ENCODE data around the gene PRDX6.
"Not testable (repeated sequence)": the region's sequence is repeated elsewhere in the genome, so short reads cannot be mapped to it uniquely, and the experiment has no call there.

The PRDX6 gene, protein sequence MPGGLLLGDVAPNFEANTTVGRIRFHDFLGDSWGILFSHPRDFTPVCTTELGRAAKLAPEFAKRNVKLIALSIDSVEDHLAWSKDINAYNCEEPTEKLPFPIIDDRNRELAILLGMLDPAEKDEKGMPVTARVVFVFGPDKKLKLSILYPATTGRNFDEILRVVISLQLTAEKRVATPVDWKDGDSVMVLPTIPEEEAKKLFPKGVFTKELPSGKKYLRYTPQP

DNA sequence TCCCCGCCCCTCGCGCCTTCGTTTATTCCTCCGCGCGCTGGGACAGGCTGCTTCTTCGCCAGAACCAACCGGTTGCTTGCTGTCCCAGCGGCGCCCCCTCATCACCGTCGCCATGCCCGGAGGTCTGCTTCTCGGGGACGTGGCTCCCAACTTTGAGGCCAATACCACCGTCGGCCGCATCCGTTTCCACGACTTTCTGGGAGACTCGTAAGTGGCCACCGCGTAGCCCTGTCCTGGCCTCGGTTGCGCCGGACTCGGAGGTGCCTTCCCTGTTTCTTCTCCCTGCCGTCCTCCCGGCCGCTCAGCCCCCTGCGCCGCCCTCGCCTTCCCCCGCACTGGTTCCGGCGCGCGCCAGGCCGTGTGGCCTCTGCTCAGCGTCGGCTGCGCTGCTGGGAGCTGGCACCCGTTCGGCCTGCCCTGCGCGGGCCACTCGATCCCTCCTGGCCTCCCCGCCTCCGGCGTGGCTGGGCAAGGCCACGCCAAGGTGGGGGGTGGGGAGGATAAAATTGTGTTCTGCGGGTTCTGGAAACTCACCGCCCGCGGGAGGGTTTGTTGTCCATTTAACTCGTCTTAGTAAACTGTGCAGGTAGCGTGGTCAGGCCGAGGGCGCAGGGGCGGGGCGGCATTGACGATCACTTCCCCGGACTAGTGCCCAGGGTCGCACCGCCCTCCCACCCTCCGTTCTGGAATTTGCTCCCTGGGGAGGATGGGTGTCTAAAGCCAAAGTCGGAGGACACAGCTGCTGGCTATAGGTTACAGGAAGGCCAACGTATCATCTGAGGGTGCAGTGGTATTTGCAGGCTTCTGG lies at the start of gene PRDX6:
PRDX6 (plus strand) TSS at position 50 of the 808 bp plus-strand sequence; CDS start at position 113, 63 bp downstream.
- peak; percentile 88 for DNase-seq (ENCODE audit: low read depth)

DNA sequence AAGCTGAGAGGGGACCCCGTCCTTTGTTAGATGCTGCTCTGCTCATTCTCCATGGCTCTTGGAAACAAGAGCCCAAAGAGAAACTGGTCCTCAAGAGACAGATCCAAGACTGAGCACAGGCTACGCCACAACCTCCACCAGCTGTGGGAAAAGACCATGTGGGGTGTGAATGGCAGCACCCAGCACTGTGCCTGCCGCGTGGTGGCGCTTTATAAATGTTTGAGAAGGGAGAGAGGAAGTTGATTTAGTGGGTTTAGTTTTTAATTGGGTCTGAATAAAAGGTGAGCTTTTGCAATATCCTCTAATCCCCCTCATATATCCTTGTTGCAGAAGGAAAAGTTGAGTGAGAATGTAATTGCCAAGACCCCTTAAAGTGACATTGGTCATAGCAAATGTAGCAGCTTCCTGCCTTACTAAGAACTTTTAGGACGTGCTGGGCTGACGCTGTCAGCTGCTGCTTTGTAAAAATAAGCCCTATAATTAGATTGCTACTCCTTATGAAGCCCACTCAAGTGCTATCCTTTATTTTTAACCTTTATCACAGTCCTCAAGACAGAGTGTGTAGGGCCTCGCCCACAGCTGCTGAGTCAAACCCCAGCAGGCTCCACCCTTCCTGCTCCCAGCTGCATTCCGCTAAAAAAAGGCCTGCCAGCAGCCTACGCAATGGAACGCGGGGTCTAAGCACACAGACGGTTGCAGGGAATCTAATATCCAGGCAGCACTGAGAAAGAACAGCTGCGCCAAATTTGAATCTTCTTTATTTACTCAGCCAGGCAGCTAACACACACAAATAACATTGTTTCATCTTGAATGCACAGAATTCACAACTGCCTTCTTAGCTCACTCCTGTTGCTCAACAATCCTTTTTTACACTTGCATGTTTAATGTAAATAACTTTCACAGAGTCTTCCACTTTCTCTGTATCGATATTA lies 47.4 kb upstream of the PRDX6 start:
- DNase-seq (ENCODE audit: low read depth) = peak; percentile 91

DNA sequence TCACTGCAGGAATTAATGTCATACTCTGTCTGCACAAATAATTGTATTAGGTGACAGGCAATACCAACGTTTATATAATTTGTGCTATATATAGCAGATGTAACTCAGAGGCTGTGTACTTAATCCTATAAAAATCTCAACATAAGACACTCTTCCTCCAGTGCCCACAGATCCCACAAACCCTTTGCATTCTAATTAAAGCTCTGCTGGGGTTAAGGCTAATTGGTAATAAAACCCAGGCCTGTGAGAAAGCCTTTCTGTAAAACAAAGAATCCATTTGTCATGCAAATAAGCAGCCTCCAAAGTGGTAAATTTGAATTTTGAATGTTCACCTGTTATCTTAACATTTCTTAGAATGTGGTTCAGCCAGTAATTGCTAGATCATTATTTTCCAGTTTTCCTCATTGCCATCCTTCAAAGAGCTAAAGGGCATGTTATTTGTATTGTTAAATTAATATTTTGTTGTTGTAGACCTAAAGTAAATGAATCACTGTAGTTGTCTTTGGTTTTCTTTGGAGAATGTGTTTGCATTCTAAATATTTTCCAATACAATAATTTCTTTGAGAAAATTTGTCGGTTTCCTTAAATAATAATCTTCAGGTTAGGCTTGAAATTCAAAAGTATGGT lies 46.3 kb upstream of the PRDX6 start:
- DNase-seq (ENCODE audit: low read depth) = no peak

DNA sequence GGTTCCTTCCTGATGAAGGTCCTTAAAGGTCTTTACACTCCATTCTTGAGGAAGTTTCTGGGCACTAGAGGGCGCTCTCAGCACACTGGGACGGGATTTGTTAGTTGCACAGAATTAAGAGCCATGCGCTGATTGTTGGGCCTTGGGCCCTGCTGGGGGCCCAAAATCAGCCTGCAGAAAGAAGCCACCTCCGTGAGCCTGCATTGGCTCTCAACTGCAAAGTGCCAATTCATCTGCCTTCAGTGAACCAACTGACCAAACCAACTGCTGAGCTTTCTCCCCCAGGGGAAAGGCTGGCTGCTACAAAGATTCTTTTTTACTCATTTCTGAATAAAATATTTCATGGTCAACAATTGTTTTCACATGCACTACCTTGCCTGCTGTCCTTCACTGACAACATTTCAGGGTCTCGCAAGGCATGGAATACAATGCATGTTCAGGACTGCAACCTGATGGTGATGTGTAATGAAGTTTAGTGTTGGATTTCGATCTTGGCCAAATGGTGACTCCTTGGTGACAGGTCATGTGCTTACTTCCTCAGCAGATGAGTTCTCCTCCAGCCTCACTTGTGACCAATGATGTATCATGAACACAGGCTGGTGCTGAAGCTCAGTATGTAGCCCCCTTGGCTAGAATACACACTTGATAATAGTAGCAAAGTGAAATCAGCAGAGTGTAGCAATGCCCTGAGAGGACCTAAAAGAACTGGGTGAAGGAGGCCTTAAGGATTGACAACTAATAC lies 45.7 kb upstream of the PRDX6 start:
- DNase-seq (ENCODE audit: low read depth) = peak; percentile 91

DNA sequence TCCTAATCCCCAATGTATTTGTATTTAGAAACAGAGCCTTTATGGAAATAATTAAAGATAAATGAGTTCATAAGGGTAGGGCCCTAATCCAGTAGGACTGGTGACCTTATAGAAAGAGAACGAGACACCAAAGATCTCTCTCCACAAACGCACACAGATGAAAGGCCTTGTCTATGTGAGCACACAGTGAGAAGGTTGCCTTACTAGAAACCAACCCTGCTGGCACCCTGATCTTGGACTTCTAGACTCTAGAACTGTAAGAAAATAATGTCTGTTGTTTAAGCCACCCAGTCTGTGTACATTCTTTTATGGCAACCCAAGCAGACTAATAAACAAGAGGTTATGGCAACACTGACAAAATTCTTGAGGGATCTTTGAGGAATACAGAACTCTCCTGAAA lies 44.8 kb upstream of the PRDX6 start:
- no peak for DNase-seq (ENCODE audit: low read depth)

DNA sequence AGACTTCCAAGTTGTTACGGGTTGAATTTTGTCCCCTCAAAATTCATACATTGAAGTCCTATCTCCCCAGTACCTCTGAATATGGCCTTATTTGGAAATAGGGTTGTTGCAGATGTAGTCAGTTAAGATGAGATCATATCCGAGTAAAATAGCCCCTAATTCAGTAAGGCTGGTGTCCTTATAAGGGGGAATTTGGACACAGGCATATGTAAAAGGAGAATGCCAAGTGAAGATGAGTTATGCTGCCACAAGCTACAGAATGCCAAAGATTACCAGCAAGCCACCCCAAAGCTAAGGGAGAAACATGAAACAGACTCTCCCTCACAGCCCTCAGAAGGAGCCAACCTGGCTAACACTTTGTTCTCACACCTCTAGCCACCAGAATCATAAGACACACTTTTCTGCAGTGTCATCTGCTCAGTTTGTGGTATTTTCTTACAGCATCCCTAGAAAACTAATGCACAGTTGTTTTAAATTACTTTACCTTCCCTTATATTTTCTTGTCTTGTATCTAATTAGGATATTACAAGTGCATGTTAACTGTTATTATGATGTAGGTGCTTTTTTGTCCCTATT lies 43.3 kb upstream of the PRDX6 start:
- no peak for DNase-seq (ENCODE audit: low read depth)

DNA sequence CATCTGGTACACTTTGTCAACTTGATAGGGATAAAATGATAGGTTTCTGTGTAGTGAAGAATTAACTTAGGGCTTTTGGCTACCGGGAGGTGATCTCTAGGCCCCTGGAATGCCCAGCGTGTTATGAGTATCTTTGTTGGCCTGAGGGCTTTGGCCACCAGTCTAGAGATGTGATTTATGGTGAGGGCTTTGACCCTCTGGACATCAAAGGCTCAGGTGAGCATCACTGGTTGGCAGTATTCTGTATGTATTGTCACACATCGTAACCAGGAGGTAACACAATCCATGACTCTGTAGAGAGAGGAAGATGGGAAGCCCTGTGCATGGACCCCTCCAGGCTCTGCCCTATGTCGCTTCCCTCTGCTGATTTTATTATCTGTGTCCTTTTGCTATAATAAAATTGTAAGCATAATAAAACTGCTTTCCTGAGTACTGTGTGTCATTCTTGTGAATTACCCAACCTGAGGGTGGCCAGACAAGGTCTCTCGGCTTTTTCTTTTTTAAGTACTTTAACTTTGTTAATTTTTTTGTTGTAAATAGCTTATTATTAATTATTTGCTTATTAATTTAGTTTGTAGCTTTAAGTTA lies 40.2 kb upstream of the PRDX6 start:
- DNase-seq (ENCODE audit: low read depth) = no peak

DNA sequence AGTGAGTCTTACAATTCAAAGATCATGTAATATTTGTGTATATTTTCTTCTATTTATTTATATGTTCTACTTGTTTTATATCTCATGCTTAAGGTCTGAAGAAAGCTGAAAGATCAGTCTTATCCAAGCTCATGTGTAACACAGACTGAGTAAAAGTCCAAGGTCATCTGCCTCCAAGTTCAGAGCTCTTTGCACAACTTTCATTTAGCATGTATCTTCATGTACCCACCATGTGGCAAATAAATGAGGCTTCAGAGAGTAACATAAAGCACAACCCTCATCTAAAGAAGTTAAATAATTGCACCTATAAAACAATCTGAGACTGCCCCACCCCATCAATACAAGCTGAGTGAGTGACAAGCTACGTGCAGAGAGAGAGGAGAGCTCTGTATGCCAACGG lies 38.5 kb upstream of the PRDX6 start:
- no peak for DNase-seq (ENCODE audit: low read depth)

DNA sequence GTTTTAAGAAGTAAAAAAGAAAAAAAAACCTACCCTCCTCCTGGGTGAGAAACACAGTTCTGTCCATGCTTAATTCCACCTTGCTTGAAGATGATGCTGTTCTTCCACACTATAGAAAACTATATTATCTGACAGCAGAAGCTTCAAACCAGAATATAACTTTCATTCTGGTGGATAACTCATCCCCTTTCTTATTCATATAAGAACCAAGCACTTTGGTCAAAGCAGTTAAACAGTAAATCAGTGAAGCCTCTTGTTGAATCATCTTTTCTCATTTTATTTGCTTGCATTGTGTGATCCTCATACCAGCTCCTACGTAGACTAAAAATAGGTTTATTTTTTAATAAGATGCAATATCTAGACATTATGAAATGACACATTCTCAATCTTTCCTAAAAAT lies 36.7 kb upstream of the PRDX6 start:
- DNase-seq (ENCODE audit: low read depth) = no peak

DNA sequence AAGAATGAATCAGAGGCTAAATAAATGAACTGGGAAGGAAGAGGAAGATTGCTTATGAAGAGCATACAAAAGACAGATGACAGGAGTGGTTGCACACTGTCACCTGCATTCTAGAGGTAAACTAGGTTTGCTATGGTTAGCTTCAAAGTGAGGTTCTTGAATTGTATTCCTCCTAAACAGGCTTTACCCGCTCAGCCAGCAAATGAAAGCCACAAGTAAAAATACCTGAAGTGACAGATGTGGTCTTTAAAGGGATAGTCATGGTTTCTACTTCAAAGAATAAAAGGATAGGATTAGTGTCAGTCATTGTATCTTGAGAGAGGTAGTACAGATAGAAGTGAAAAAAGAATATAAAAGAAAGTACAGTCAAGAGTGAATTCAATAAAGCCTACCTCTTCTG lies 32.4 kb upstream of the PRDX6 start:
- no peak for DNase-seq (ENCODE audit: low read depth)

DNA sequence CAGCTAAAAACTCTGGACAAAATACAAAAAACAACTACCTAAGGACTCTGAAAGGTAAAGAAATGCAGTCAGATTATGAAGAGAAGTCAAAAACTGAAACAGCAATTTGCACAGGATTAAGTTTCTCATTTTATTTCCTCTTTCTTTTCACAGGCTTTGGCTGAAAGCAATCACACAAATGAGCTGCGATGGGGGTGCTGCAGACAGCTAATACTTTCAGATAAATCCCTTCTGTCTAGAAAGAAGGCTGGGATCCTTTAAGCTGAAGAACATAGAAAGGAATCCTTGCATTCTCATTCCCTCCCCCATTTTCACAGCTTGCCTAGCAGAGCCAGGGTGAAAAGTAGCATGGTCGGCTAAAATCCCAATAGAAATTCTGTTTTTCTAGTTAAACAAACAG lies 32.0 kb upstream of the PRDX6 start:
- DNase-seq (ENCODE audit: low read depth) = no peak

DNA sequence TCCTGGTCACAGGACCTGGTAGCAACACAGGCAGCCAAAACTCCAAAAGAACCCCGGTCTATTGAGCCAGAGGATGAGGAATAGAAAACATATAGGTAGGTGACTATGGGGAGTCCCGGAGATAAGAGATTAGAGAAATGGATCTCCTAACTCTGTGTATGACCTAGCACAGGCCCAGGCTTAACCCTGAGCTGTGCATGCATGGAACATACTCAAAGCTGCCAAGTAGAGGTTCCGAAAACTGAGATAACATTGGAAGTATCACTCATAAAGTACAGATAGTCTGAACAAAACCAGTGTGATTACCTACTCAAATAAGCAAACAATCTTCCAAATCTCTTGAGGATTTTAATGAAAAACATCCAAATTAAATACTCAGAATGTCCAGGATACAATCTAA lies 31.5 kb upstream of the PRDX6 start:
- DNase-seq (ENCODE audit: low read depth) = no peak

DNA sequence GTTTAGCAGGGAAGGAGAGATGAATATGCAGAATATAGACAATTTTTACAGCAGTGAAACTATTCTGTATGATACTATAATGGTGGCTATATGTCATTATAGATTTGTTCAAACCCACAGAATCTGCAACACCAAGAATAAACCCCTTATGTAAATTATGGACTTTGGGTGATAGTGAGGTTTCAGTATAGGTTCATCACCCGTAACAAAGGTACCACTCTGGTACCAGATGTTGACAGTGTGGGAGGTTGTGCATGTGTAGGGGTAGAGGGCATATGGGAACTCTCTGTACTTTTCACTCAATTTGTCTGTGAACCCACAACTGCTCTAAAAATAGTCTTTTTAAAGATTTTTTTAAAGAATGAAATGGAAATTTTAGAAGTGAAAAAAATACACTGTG lies 29.9 kb upstream of the PRDX6 start:
- no peak for DNase-seq (ENCODE audit: low read depth)

DNA sequence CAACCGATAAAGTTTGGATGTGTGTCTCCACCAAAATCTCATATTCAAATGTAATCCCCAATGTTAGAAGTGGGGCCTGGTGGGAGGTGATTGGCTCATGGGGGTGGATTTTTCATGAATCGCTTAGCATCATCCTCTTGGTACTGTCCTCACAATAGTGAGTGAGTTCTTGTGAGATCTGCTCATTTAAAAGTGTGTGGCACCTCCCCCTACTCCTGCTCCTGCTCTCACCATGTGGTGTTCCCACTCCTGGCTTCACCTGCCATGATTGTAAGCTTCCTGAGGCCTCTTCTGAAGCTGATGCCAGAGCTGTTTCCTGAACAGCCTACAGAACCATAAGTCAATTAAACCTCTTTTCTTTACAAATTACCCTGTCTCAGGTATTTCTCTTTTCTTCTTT lies 28.2 kb upstream of the PRDX6 start:
- no peak for DNase-seq (ENCODE audit: low read depth)

DNA sequence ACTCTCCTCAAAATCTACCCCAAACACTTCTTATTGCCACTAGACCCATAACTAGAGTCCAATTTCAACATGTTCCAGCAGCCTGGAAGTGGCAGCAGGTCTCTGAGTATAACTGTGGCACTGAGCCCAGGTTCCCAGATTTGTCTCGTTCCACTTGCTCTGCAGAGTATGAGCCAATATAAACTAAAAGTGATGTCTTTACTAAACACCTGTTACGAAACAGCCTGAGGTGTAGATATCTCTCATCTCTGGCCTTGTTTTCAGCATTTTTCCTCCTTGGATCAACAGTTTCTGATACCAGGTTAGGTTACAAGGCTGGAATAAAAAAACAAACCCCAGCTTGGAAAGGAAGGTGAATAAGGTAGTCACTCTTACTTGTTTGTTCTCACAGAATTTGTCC lies 25.2 kb upstream of the PRDX6 start:
- DNase-seq (ENCODE audit: low read depth) = no peak

DNA sequence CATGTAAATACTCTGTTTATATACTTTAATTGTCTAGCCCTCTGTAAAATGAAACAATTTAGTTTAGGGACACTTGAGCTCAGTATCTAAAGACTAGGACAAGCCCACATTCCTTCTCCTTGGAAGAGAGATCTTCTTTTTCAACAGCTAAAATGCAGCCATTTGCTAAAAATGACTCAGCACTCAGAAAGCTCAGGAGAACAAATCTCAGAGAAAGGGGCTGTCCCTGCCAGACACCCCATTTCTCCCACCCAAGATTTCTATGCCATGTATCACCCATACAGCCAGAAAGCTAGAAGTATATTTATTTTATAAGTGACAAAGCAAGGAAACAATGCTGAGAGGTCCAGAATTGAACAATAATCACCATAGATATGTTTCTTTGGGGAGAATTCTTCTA lies 23.2 kb upstream of the PRDX6 start:
- peak; percentile 46 for DNase-seq (ENCODE audit: low read depth)

DNA sequence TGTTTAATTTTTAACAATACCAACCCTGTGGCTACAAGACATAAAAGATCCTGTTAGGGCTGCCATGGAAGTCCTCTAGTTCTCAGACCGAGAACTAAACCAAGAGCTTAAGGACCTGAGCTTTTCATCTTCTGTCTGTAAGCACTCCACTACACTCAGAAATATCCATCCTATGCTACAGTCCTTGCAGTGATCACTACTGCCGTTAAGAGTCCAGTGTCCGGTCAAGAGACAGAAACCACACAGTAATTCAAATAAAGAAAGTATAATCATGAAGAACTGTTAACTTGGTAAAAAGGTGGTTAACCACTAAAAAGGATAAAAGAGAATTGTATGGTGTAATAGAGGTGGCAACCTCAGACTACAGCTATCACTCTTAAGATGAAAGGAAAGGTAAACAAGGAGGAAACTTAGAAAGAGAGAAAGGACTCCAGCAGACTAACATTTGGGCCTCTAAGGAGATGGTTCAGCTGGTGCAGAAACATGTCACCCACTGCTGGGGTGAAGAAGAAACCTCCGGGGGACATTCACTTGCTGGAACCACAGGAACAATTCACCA lies 22.1 kb upstream of the PRDX6 start:
- no peak for DNase-seq (ENCODE audit: low read depth)

DNA sequence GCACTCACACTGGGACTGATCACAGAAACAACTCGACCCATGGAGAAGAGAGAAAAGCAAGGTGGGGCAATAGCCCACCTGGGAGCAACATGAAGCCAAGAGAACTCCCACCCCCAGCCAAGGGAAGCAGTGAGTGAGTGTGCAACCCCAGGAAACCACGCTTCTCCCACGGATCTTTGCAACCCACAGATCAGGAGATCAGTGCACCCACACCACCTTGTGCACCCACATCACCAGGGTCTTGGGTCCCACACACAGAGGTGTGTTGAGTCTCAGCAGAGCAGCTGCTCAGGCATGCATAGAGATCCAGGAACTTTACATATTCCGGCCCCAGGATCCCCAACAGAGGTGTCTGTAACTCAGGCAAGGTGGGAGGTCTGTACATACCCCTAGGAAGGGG lies 17.2 kb upstream of the PRDX6 start:
- DNase-seq (ENCODE audit: low read depth) = no peak

DNA sequence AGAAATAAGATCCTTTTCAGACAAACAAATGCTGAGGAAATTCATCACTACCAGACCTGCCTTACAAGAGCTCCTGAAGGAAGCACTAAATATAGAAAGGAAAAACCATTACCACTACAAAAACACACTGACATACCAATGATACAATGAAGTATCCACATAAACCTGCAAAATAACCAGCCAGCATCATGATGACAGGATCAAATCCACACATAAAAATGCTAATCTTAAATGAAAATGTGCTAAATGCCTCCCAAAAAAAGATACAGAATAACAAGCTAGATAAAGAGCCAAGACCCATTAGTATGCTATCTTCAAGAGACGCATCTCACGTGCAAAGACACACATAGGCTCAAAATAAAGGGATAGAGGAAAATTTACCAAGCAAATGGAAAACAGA lies 14.5 kb upstream of the PRDX6 start:
- not testable (repeated sequence) for DNase-seq (ENCODE audit: low read depth)

DNA sequence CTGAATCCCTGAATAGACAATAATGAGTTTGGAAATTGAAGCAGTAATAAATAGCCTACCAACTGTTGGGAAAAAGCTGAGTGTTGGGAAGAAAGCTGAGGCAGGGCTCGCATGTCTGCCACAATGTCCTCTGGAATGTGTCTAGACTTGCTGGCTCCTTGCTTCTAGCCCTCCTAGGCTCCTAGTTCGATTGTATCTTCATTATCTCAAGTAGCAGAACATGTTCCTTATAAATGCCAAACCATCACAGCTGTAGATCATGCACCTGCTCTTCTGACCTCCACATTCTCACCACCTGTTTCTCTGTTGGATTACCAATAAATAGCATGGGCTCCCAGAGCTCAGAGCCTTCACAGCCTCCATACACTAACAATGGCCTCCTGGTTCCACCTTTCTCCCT lies 12.9 kb upstream of the PRDX6 start:
- DNase-seq (ENCODE audit: low read depth) = not testable (repeated sequence)

Data from ELR (cell line).